ENCODE results near the gene SYS1. TPM values are rescaled to one million over a fixed set of nuclear protein-coding genes. Genes with fewer than 3 reads are reported as not detected.

The SYS1 gene
- total and polyA plus RNA-seq, 2 experiments from 2014 or later = 20.0 to 28.0 TPM

DNA sequence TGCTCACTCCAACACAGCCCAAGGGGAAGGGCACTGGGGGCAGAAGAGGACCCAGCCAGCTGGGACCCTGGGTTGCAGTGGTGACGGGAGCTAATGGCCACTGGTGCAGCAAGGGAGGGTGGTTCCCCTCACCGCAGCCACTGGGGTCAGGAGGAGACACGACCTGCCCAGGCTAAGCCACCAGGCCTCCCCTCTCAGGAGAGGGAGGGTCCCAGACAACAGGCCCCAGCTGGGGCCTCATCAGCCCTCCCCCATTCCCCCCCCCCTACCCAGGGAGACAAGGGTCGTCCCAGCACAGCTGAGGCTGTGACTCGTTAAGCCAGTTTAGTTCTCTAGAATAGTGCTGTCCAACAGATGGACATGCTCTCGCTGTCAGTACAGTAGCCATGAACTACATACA is 37.6 kb upstream of the SYS1 start:
- peaks cover 10% of the 10 kb centered on the region for H3K36me3 ChIP-seq

DNA sequence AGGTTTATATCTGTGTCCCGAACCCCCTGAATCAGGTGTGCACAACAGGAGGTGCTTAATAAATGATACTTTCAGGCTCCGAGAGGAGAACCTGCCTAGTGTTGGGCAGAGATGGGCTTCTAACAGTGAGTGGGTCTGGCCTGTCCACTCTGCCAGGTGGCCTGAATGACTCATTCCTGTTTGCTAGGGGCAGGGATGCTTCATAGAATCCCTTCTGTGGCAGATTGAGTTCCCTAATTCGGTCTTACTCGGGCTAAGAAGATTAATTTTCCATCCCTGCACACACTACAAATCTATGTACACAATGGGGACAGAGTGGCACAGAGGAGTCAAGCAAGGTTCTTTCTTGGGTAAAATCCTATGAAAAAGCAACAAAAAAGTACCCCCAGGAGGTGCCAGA is 34.5 kb upstream of the SYS1 start:
- H3K36me3 ChIP-seq = peaks cover 21% of the 10 kb centered on the region

More for the DNA sequence above, 37.6 kb upstream of the SYS1 start:
- Histone ChIP-seq H3K4me3 (no peak overlapping the region), H3K27ac (peak overlapping the region; percentile 76), H3K27me3 (no peaks in the 10 kb centered on the region), H3K4me1 (ENCODE audit: low read depth) (peaks cover 4% of the 10 kb centered on the region), H3K9me3 (ENCODE audit: low read depth) (no peaks in the 10 kb centered on the region)
- TF ChIP-seq, protein P1, sequence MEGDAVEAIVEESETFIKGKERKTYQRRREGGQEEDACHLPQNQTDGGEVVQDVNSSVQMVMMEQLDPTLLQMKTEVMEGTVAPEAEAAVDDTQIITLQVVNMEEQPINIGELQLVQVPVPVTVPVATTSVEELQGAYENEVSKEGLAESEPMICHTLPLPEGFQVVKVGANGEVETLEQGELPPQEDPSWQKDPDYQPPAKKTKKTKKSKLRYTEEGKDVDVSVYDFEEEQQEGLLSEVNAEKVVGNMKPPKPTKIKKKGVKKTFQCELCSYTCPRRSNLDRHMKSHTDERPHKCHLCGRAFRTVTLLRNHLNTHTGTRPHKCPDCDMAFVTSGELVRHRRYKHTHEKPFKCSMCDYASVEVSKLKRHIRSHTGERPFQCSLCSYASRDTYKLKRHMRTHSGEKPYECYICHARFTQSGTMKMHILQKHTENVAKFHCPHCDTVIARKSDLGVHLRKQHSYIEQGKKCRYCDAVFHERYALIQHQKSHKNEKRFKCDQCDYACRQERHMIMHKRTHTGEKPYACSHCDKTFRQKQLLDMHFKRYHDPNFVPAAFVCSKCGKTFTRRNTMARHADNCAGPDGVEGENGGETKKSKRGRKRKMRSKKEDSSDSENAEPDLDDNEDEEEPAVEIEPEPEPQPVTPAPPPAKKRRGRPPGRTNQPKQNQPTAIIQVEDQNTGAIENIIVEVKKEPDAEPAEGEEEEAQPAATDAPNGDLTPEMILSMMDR (IDR thresholded peaks at IDR 0.05; ENCODE audit: low read depth, low read length) = no peak
- no peak for DNase-seq (ENCODE audit: low read depth in 1 of 2, low spot score in 1 of 2)

DNA sequence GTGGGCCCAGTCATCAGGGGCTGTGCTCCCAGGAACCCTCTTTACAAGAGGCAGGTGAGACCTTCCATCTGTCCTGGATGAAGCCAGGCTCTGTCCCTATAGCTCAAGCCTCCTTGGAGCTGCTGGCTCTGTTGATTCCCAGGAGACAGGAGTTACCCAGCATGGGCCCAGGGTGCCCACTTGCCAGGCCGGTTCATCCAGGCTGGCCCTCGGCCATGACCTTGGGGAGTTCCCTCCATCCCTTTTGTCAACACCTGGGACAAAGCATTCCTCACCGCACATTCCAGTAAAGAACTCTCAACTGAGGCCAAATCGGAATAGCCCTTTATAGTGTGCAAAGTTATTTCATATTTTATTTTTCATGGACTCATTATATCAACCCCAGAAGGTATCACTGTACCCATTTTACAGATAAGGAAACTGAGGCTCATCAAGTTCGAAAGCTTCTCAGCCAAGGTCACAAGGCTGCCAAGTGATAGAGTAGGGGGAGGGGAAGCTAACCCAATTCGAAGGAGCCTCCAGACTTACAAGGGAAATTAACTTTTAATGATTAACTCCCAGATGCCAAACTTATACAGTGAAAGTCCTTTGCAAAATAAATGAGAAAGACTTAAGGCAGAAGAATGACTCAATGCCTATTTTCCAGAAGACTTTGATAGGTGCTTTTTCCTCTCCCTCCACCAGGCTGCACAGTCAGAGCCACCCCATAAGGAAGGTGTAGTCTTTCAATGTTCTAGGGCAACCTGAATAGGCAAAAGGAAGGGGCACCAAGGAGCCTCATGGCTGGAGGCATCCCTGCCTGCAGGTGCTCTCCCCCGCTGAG is 33.2 kb upstream of the SYS1 start:
- Histone ChIP-seq H3K9me3 (ENCODE audit: low read depth) (no peaks in the 10 kb centered on the region), H3K27ac (no peak overlapping the region), H3K4me3 (no peak overlapping the region), H3K36me3 (peaks cover 25% of the 10 kb centered on the region), H3K27me3 (no peaks in the 10 kb centered on the region), H3K4me1 (ENCODE audit: low read depth) (peaks cover 4% of the 10 kb centered on the region)
- TF ChIP-seq, protein P1 (IDR thresholded peaks at IDR 0.05; ENCODE audit: low read depth, low read length) = no peak
- DNase-seq (ENCODE audit: low read depth in 1 of 2, low spot score in 1 of 2) = no peak

More for the DNA sequence above, 34.5 kb upstream of the SYS1 start:
- Histone ChIP-seq H3K27ac (no peak overlapping the region), H3K27me3 (no peaks in the 10 kb centered on the region), H3K4me3 (no peak overlapping the region), H3K4me1 (ENCODE audit: low read depth) (peaks cover 4% of the 10 kb centered on the region), H3K9me3 (ENCODE audit: low read depth) (no peaks in the 10 kb centered on the region)
- TF ChIP-seq, protein P1 (IDR thresholded peaks at IDR 0.05; ENCODE audit: low read depth, low read length) = no peak
- no peak for DNase-seq (ENCODE audit: low read depth in 1 of 2, low spot score in 1 of 2)

DNA sequence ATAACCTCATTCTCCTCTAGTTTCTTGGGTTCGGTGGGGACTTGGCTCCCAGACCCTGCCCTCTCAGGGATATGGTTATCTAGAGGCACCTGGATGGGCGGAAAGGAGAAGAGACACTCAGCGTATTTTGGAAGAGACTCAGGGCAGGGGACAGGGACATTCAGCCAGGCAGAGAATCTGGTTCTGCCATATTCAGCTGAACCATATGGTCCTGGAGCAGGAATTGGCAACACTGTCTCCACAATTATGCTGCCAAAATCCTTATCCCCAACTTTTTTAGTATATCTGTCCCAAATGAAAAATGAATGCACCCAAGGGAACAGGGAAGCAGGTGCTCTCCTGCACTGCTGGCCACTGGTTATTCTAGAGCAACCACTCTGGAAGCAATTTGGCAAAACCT is 32.5 kb upstream of the SYS1 start:
- TF ChIP-seq, protein P1 (IDR thresholded peaks at IDR 0.05; ENCODE audit: low read depth, low read length) = no peak
- peaks cover 2% of the 10 kb centered on the region for H3K4me1 ChIP-seq (ENCODE audit: low read depth)
- no peaks in the 10 kb centered on the region for H3K9me3 ChIP-seq (ENCODE audit: low read depth)
- H3K27me3 ChIP-seq = no peaks in the 10 kb centered on the region
- H3K27ac ChIP-seq = no peak overlapping the region
- H3K36me3 ChIP-seq = peaks cover 27% of the 10 kb centered on the region
- H3K4me3 ChIP-seq = no peak overlapping the region
- no peak for DNase-seq (ENCODE audit: low read depth in 1 of 2, low spot score in 1 of 2)

DNA sequence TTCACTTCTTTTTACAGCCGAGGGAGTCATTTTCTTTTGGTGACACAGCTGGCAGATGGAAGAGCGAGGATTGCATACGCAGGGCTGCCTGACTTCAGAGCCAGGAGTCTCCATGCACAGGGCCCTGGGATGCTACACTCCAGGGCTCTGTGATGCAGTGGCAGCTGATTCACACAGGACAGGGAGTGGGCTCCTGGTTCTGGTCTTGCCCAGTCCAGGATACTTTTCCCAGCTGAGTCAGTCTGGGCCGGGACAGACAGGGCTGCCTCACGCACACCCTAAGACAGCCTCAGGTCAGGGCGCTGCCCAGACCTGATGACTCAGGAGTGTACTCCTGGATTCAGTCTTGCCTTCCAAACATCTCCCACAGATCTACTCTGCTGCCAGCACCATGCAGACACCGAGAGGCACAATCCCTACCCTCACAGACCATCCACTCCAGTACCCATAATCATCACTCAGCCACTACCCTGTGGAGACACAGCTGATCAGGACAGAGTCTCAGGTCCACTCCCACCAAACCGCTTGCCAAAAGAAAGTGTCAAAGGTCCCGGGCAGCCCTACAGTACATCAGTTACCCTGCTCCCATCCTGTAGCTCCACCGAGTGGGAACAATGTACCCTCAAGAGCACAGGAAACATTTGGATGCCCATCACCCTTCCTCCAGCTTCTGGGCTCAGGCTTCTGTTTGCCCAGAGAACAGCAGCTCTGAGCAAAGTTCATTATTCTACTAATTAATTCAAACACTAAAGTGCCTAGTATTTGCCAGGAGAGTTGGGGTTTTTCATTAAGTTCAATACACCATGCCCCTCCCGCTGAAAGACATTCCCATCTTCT is 26.2 kb upstream of the SYS1 start:
- peak in 1 of 2 donors; percentile 50 for DNase-seq (ENCODE audit: low read depth in 1 of 2, low spot score in 1 of 2)
- no peak overlapping the region for H3K4me3 ChIP-seq
- no peaks in the 10 kb centered on the region for H3K9me3 ChIP-seq (ENCODE audit: low read depth)
- TF ChIP-seq, protein P1 (IDR thresholded peaks at IDR 0.05; ENCODE audit: low read depth, low read length) = no peak
- H3K36me3 ChIP-seq = peaks cover 13% of the 10 kb centered on the region
- H3K27ac ChIP-seq = peak overlapping the region; percentile 98
- peaks cover 38% of the 10 kb centered on the region for H3K4me1 ChIP-seq (ENCODE audit: low read depth)
- no peaks in the 10 kb centered on the region for H3K27me3 ChIP-seq

Measured in cardiac muscle cell (in vitro differentiated cells and primary cell).